C4-2B (cell line): ENCODE data around the gene IGF2.

Experiments
- ZFX ChIP-seq: fragments of 450-650 bp; IDR thresholded peaks from 2 replicates; pipeline ENCODE4 v1.6.1; 2017
- TF ChIP-seq, protein P1 (sequence below): fragments of 450-650 bp; conservative IDR thresholded peaks from 2 replicates; pipeline ENCODE4 v1.5.1; 2017; ENCODE audit warnings: mild to moderate bottlenecking

DNA sequence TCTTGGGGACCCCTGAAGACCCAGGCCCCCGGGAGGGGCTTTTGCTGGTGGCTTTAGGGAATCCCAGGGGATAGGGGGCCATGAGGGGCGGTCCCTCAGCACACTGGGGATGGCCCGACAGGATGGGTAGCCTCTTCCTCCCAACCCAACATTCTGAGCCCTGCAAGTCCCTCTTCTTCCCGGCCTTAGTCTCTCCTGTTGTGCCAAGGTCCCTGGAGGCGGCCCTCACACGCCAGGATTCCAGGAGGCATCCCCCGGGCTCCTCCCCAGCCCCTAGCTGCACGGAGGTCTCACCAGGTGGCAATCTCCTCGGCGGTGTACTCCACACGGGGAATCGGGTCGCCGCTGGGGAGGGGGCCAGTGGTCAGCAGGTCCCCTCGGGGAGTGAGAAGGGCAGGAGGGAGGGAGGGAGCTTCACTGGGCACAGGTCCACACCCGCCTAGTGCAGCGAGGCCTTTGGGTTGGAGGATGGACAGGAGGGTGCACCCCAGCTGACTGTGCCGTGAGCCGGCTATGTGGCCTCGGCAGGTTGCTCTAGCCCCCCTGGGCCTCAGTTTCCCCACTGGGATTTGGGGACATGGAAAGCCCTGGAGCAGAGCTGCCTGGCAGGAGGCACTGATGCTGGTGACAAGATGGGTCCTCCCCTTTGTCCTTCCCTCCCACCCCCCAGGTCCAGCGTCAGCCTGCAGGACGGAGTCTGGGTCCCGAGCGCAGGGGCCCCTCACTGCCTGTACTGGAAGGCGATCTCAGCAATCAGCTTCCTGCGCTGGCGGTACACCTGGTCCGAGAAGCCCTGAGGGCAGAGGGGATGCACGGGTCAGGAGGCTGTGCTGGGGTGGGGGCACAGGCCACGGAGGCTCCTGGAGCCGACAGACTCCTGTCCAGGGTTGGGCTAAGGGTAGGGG, 28.2 kb upstream of the IGF2 start:
- TF ChIP-seq, protein P1, sequence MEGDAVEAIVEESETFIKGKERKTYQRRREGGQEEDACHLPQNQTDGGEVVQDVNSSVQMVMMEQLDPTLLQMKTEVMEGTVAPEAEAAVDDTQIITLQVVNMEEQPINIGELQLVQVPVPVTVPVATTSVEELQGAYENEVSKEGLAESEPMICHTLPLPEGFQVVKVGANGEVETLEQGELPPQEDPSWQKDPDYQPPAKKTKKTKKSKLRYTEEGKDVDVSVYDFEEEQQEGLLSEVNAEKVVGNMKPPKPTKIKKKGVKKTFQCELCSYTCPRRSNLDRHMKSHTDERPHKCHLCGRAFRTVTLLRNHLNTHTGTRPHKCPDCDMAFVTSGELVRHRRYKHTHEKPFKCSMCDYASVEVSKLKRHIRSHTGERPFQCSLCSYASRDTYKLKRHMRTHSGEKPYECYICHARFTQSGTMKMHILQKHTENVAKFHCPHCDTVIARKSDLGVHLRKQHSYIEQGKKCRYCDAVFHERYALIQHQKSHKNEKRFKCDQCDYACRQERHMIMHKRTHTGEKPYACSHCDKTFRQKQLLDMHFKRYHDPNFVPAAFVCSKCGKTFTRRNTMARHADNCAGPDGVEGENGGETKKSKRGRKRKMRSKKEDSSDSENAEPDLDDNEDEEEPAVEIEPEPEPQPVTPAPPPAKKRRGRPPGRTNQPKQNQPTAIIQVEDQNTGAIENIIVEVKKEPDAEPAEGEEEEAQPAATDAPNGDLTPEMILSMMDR = no peak
- TF ChIP-seq ZFX = no peak
